GM23248 (cell line): ENCODE results near the gene PLEKHA1. TPM values are rescaled to one million over a fixed set of nuclear protein-coding genes. Genes with fewer than 3 reads are reported as not detected.
A peak's percentile ranks its signal among the peaks of the same experiment; 100 is the strongest.

Experiments used
- DNase-seq: peaks from one replicate; pipeline ENCODE4 v3.0.0-alpha.2; 2015
- H2AFZ ChIP-seq: fragments of 200-600 bp; sonication (generic); 2 replicates; pipeline ENCODE4 v1.6.1; 2016; ENCODE audit warnings: antibody characterized with exemption
- H3F3A ChIP-seq: fragments of 200-600 bp; sonication (generic); 2 replicates; pipeline ENCODE4 v1.6.1; 2016; ENCODE audit warnings: mild to moderate bottlenecking, antibody characterized with exemption, mixed run types; ENCODE audit not compliant: insufficient read depth
- H3K27ac ChIP-seq: fragments of 200-600 bp; sonication (generic); 2 replicates; pipeline ENCODE4 v1.5.1; 2016; ENCODE audit warnings: mild to moderate bottlenecking
- H3K27me3 ChIP-seq: fragments of 200-600 bp; sonication (generic); replicated peaks from 2 replicates; pipeline ENCODE4 v1.6.1; 2016; ENCODE audit warnings: mild to moderate bottlenecking; ENCODE audit not compliant: insufficient read depth
- H3K36me3 ChIP-seq: fragments of 200-600 bp; sonication (generic); 2 replicates; pipeline ENCODE4 v1.6.1; 2016; ENCODE audit warnings: low read depth, mild to moderate bottlenecking
- H3K4me1 ChIP-seq: fragments of 200-600 bp; sonication (generic); 2 replicates; pipeline ENCODE4 v1.6.1; 2016; ENCODE audit warnings: mild to moderate bottlenecking; ENCODE audit not compliant: insufficient read depth
- H3K4me2 ChIP-seq: fragments of 200-600 bp; sonication (generic); one replicate; pipeline ENCODE4 v1.6.1; 2016; ENCODE audit warnings: mild to moderate bottlenecking; ENCODE audit not compliant: unreplicated experiment
- H3K4me3 ChIP-seq: fragments of 200-600 bp; sonication (generic); 2 replicates; pipeline ENCODE4 v1.5.1; 2016; ENCODE audit warnings: mild to moderate bottlenecking
- H3K79me2 ChIP-seq: fragments of 200-600 bp; sonication (generic); 2 replicates; pipeline ENCODE4 v1.6.1; 2016; ENCODE audit warnings: mild to moderate bottlenecking; ENCODE audit not compliant: insufficient read depth
- H3K9ac ChIP-seq: fragments of 200-600 bp; sonication (generic); 2 replicates; pipeline ENCODE4 v1.6.1; 2016; ENCODE audit warnings: mild to moderate bottlenecking
- H3K9me2 ChIP-seq: fragments of 200-600 bp; sonication (generic); 2 replicates; pipeline ENCODE4 v1.6.1; 2016; ENCODE audit warnings: mixed run types, mild to moderate bottlenecking, moderate library complexity; ENCODE audit not compliant: insufficient read depth
- H3K9me3 ChIP-seq: fragments of 200-600 bp; sonication (generic); one replicate; pipeline ENCODE4 v1.6.1; 2017; ENCODE audit warnings: low read depth
- H4K20me1 ChIP-seq: fragments of 200-600 bp; sonication (generic); 2 replicates; pipeline ENCODE4 v1.6.0; 2016; ENCODE audit not compliant: insufficient read depth
- EZH2 ChIP-seq: fragments of 200-600 bp; sonication (generic); IDR thresholded peaks from 2 replicates; pipeline ENCODE4 v1.6.1; 2018; ENCODE audit warnings: antibody characterized with exemption, mild to moderate bottlenecking; ENCODE audit not compliant: insufficient read depth, poor library complexity, severe bottlenecking
- EZH2phosphoT487 ChIP-seq: fragments of 200-600 bp; sonication (generic); IDR thresholded peaks from 2 replicates; pipeline ENCODE4 v1.6.1; 2018; ENCODE audit warnings: antibody characterized with exemption, moderate library complexity, mild to moderate bottlenecking, low read depth; ENCODE audit not compliant: insufficient read depth
- WGBS, 2 experiments: methylation state at CpG; one replicate each; pipeline ENCODE4 v1.1.6; 2015 to 2017; ENCODE audit warnings: low lambda C conversion rate in 2 of 2, low coverage in 1 of 2; ENCODE audit errors: missing lambda C conversion rate in 2 of 2; 5-methylcytosine and 5-hydroxymethylcytosine counted together
- in situ Hi-C: fragments of 300-500 bp; cut with MboI; formaldehyde crosslinking; loops from 2 replicates; pipeline ENCODE4 v1.15.0; 2020
- polyA plus RNA-seq: library from polyadenylated mRNA; unstranded; fragments of >200 nt; fragmentation: Nextera tagmentation; extraction: Ambion mirVana; gene quantifications from 2 replicates; pipeline ENCODE4 v1.2.1, GENCODE V29; 2016
- total RNA-seq: library from RNA; depleted of rRNA; stranded (reverse); fragments of >200 nt; shearing (Covaris generic); gene quantifications from 2 replicates; pipeline ENCODE4 v1.2.3, GENCODE V29; 2014

Gene PLEKHA1
- total and polyA plus RNA-seq, 2 experiments from 2014 or later, result 28.7 to 41.0 TPM

DNA sequence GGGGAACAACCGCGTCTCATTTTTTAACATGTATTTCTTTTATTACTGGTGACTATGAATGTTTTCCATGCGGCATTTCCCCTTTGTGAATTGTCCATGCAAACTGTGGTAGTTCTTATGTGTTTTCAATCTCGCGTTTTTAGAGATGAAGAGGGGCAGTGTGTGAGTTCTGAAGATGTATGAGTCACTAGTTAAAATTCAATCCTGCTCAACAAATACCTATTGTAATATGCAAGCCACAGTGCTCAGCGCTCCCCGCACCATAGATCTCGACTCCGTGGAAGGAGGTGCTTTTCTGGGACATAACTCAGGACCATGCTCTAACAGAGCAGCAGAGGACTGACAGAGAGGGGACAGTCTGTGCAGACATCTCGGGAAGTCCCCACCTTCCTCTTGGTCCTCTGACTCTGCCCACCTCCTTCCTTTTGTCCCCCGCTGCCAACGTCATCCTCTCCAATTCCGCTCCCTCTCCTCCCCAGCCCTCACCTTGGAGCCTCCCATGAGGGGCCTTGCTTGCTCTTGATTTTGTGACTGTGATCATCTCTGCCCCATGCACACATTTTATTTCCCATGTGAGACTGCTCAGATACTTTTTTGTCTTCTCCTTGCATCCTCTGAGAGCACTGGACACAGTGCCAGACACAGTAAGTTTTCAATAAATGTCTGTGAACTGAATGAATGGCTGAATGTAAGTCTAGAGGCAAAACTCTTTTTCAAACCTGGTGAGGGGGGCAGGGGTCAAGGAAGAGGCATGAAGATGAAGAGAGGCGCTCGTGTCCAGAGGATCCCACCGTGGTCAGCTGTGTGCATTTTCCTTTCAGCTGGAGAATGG lies 42.7 kb upstream of the PLEKHA1 start:
- Histone ChIP-seq H3K4me3 (no peak overlapping the region), H3K9me3 (no peaks in the 10 kb centered on the region), H3K9ac (no peak overlapping the region), H4K20me1 (no peaks in the 10 kb centered on the region), H3K79me2 (no peaks in the 10 kb centered on the region), H3K4me1 (no peaks in the 10 kb centered on the region), H3K4me2 (no peak overlapping the region), H3K36me3 (no peaks in the 10 kb centered on the region), H3K9me2 (no peaks in the 10 kb centered on the region), H3K27ac (no peak overlapping the region), H3F3A (no peaks in the 10 kb centered on the region), H3K27me3 (no peaks in the 10 kb centered on the region), H2AFZ (no peak overlapping the region)
- no peak for DNase-seq
- 85 to 88% methylated on average over 16 of the region's 16 CpGs for WGBS, 2 experiments
- TF ChIP-seq EZH2phosphoT487 (no peak), EZH2 (no peak)
- in situ Hi-C loops, result no loop called here

DNA sequence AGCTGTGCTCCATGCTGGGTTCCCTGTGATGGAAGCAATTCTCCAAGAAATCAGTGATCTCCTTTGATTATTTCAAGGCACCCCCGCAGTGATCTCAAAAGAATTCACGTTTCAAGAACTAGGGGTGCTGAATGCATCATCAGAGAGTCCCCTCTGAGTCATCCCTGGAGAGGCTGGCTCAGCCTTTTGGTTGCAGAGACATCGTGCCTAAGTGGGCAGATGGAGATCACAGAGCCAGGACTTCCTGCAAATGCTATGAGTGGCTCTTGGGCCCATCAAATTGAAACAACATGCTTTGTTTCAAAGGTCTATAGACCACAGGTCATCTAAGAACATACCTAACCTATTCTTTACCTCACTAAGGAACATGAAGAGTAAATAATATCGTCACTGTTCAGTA lies 41.5 kb upstream of the PLEKHA1 start:
- Histone ChIP-seq H4K20me1 (no peaks in the 10 kb centered on the region), H3K27me3 (no peaks in the 10 kb centered on the region), H2AFZ (no peak overlapping the region), H3K9ac (no peak overlapping the region), H3K27ac (no peak overlapping the region), H3K36me3 (no peaks in the 10 kb centered on the region), H3K9me2 (no peaks in the 10 kb centered on the region), H3K4me2 (no peak overlapping the region), H3K4me1 (no peaks in the 10 kb centered on the region), H3K9me3 (no peaks in the 10 kb centered on the region), H3K4me3 (no peak overlapping the region), H3K79me2 (no peaks in the 10 kb centered on the region), H3F3A (no peaks in the 10 kb centered on the region)
- in situ Hi-C loops, result no loop called here
- peak; percentile 55 for DNase-seq
- 45% methylated on average over 4 of the region's 4 CpGs for WGBS, 2 experiments
- TF ChIP-seq EZH2, result no peak
- TF ChIP-seq EZH2phosphoT487, result no peak

DNA sequence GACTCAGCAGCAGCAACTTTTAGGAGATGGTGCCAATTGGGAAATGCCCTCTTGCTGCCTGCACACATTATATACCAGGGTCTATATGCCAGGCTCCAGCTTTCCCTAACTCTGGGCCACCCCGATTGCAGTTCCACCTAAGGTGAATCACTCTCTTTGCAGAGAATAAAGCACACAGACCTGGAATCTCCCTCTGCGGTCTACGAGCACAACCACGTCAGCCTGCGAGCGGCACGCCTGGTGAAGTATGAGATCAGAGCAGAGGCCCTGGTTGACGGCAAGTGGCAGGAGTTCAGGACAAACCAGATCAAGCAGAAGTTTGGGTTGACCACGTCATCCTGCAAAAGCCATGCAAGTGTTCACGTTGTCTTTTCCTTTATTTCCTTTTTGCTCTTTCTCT lies 38.2 kb upstream of the PLEKHA1 start:
- Histone ChIP-seq H3K4me1 (no peaks in the 10 kb centered on the region), H3K27me3 (no peaks in the 10 kb centered on the region), H3K79me2 (no peaks in the 10 kb centered on the region), H2AFZ (no peak overlapping the region), H3K9me3 (no peaks in the 10 kb centered on the region), H3K27ac (no peak overlapping the region), H3K9me2 (no peaks in the 10 kb centered on the region), H4K20me1 (no peaks in the 10 kb centered on the region), H3K4me2 (no peak overlapping the region), H3K4me3 (no peak overlapping the region), H3F3A (no peaks in the 10 kb centered on the region), H3K36me3 (no peaks in the 10 kb centered on the region), H3K9ac (no peak overlapping the region)
- DNase-seq, result no peak
- 89 to 90% methylated on average over 10 of the region's 10 CpGs for WGBS, 2 experiments
- in situ Hi-C loops, result no loop called here
- TF ChIP-seq EZH2phosphoT487 (no peak), EZH2 (no peak)

DNA sequence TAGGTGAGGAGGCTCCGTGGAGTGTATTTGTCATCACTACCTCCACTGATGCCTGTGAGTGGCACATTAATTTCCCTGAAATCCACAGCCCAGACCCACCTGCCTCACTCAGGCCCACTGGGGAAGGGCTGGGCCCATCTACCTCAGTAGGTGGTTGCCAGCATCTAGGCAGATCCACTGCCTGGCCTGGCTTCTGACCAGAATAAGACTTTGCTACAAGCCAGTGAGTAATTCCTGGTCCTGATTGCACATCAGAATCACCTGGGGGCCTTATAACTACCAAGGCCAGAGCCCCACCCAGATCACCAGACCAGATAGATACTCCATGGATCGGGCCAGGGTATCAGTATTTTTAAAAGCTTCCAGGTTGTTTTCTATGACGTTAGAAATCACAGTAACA lies 37.5 kb upstream of the PLEKHA1 start:
- in situ Hi-C loops, result no loop called here
- DNase-seq, result no peak

More for the DNA sequence above, 37.5 kb upstream of the PLEKHA1 start:
- Histone ChIP-seq H3K27ac (no peak overlapping the region), H3K9me2 (no peaks in the 10 kb centered on the region), H3F3A (no peaks in the 10 kb centered on the region), H3K9me3 (no peaks in the 10 kb centered on the region), H3K27me3 (no peaks in the 10 kb centered on the region), H2AFZ (no peak overlapping the region), H3K4me3 (no peak overlapping the region), H3K36me3 (no peaks in the 10 kb centered on the region), H3K4me1 (no peaks in the 10 kb centered on the region), H3K9ac (no peak overlapping the region), H3K79me2 (no peaks in the 10 kb centered on the region), H4K20me1 (no peaks in the 10 kb centered on the region), H3K4me2 (no peak overlapping the region)
- TF ChIP-seq EZH2phosphoT487 (no peak), EZH2 (no peak)
- 84 to 88% methylated on average over 3 of the region's 3 CpGs for WGBS, 2 experiments
